Ammon's horn (tissue), 1 donor: Measurements from ENCODE around the gene CDX1.
A peak's percentile ranks its signal among the peaks of the same experiment; 100 is the strongest.

Experiments used
- DNase-seq: peaks from one replicate; pipeline ENCODE4 v3.0.0-alpha.2; 2016; ENCODE audit warnings: low spot score

CDX1 gene

DNA sequence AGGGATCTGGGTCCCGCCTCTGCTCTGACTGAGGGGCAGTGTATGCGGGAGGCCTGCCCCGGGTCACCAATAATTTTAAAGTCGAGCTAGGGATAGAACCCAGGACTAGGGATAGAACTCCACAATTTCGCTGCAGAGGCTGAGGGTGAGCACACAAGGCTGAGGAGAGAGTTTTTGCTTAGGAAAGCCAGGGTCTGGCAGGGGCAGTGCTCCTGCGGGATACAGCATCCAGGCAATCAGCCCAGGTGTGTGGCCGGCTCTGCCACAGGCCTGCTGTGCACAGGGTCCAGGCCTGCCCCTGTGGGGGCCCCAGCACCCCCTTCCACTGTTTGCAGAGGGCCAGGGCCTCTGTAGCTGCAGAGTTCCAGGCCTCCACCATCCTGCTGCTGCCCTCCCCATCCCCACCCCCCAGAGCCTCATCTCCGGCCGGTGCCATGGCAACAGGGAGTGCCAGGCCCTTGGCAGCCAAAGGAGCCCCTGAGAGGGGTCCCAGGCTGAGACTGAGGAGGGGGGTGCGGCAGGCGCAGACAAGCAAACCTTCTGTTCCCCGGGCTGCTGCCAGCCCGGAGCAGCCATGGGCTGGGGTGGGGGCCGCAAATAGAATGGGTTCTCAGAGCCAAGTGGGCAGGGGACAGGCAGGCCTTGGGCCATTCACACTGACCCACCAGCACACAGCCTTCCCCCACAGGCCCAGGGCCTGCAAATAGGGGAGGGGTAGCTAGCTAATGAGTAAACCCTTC is 19.5 kb upstream of the CDX1 start:
- peak; percentile 70 for DNase-seq

- peak; percentile 33 for DNase-seq
These were observed 18.9 kb upstream of the CDX1 start for GRCh38 chr5:150147670-150148069.

GRCh38 chr5:150148117-150148927 is 18.3 kb upstream of the CDX1 start:
- no peak for DNase-seq

DNA sequence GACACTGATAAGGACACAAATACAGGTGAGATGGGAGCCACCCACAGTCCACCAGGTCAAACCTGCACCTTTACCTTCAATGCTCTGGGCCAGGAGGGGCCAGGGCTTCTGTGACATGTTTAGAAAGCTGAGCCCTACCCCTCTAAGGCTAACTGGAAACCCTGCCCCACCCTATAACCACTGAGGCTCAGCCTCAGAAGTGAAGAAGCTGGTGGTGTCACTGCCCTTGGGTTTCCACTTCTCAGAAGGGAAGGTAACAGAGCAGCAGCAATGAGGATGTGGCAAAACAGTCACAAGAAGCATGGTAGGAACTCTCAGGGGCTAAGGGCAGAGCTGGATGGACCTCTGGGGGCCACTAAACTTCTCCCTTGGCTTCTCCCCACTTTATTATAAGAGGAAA is 17.0 kb upstream of the CDX1 start:
- no peak for DNase-seq

GRCh38 chr5:150152636-150153462 is 13.7 kb upstream of the CDX1 start:
- DNase-seq = no peak

DNA sequence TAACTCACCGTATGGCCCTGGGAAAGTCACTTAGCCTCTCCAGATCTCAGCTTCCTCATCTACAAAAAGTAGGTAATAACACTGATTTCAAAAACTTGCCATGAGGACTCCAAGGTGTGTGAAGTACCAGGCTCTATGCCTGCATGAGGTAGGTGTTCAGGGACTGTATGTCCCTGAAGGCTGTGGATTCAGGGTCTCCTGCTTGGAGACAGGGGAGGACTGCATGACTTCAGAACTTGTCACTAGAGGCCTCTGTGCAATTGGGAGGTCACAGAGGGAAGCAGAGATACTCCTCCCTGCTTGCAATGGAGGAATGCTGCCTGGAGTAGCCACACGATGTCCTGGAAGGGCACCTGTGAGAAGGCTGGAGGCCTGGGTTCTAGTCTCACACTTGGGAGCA is 13.1 kb upstream of the CDX1 start:
- no peak for DNase-seq

DNA sequence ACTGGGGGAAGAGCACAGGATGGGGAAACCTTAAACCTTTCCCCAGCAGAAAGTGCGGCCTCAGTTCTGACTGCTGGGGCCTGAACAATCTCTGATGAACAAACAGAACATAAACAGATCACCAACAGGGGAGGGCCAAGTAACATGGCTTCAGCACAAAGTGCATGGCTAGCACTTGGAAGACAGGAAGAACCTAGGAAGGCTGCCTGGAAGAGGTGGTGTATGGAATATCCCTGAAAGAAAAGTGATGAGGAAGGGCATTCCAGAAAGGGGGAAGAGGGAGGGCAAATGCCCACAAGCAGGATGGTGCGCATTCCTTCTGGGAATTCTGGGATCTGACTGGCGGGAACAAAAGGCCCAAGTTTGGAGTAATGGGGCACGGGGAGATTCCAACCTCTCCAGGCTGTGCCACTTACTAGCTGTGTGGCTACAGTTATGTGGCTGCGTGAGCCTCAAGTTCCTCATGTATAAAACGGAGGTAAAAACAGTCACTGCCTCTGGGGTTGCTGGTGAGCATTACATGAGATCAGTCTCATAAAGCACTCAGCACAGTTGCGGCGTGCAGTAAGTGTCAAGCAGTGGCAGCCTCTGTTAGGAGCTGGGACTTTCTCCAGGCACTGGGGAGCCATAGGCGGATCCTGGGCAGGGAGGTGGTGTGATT is 12.5 kb upstream of the CDX1 start:
- DNase-seq = peak; percentile 47

- DNase-seq = no peak
These were observed 11.9 kb upstream of the CDX1 start for GRCh38 chr5:150154618-150155128.

GRCh38 chr5:150155258-150156026 is 11.1 kb upstream of the CDX1 start, which contains the start of gene PDGFRB:
Gene PDGFRB, minus strand, starts transcription at chr5:150155845. Its CDS starts 18,798 bp downstream, at chr5:150137047.
- DNase-seq = peak; percentile 88

GRCh38 chr5:150156027-150156368 is 10.6 kb upstream of the CDX1 start:
- no peak for DNase-seq

DNA sequence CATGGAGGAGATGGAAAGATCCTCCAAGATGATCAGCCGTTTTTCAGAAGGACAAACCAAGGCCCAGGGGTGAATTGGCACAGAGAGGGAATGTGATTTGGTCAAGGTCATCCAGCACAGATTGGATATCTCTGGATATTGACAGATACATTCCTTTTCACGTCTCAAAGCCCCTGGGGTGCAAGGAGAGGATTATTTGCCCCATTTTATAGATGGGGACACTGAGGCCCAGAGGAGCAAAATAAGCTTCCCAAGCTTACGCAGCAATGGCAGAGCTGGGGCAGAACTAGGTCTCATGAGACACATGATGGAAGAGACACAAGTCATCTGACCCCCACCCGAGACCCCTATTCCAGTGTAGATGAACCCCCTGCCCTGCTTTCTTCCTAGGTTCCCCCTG is 10.0 kb upstream of the CDX1 start:
- no peak for DNase-seq

DNA sequence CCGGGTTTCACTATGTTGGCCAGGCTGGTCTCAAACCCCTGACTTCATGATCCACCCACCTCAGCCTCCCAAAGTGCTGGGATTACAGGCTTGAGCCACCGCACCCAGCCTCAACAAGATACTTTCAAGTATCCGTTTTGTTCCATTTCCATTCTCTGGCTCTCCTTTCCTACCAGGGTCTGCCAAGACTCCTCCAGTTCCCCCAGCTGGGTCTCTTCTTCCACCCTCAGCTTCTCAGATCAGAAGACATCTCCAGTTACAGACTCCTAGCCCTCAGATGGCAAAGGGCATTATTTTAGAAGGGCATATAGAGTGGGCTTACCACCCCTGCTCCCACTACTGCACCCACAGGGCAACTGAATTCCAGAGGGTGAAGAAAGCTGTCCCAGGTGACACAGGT is 9.4 kb upstream of the CDX1 start:
- no peak for DNase-seq

GRCh38 chr5:150158170-150158949 is 8.2 kb upstream of the CDX1 start:
- no peak for DNase-seq

- DNase-seq = no peak
These were observed 7.5 kb upstream of the CDX1 start for GRCh38 chr5:150159031-150159430.

- DNase-seq = no peak
These were observed 6.8 kb upstream of the CDX1 start for GRCh38 chr5:150159741-150160179.

- no peak for DNase-seq
These were observed 6.0 kb upstream of the CDX1 start for GRCh38 chr5:150160448-150161081.

- peak; percentile 76 for DNase-seq
These were observed 5.1 kb upstream of the CDX1 start for GRCh38 chr5:150161242-150162141.

DNA sequence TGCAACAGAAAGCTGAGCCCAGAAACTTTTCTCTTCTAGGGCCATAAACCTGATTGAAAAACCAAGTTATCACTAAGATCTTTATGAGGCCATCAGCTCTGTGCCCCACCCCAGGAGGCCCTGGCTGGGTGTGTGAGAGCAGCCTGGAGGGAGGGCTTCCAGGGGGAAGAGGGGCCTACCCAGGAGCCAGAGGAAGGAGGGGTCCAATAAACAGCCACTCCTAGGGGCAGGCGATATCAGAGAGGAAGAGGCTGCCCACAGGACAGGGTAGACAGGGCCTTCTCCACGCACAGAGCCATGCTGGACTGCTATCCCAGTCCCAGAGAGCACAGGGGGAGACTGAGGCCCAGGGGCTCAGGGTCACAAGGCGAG is 4.5 kb upstream of the CDX1 start:
- DNase-seq = no peak

- no peak for DNase-seq
These were observed 3.5 kb upstream of the CDX1 start for GRCh38 chr5:150163035-150163434.
